Natural killer cell (primary cell): ENCODE data around the gene CRTC1. TPM values are rescaled to one million over a fixed set of nuclear protein-coding genes. Genes with fewer than 3 reads are reported as not detected.
A peak's percentile ranks its signal among the peaks of the same experiment; 100 is the strongest.

Experiments used
- ATAC-seq, 3 donors: fragments of 150-1000 bp in 2 of 3; fragments of 200-7000 bp in 1 of 3; cut with Tn5 transposase; 1 replicate in 1 of 3; 2 replicates in 2 of 3; pipeline ENCODE4 v1.10.0; 2021; ENCODE audit warnings: mild to moderate bottlenecking in 2 of 3, moderate library complexity in 2 of 3
- DNase-seq, 2 donors: peaks; one replicate each; pipeline versions ENCODE4 v3.0.0 to v3.0.0-alpha.2; 2013 to 2021; ENCODE audit warnings: mixed read lengths in 1 of 2
- H3K27ac ChIP-seq: one replicate; pipeline ENCODE4 v1.5.1; 2013; ENCODE audit warnings: mild to moderate bottlenecking, low read length
- H3K27me3 ChIP-seq: one replicate; pipeline ENCODE4 v1.6.1; 2013; ENCODE audit warnings: low read length; ENCODE audit not compliant: control insufficient read depth, insufficient read depth
- H3K36me3 ChIP-seq: one replicate; pipeline ENCODE4 v1.6.1; 2013; ENCODE audit warnings: low read length; ENCODE audit not compliant: control insufficient read depth, insufficient read depth
- H3K4me1 ChIP-seq: one replicate; pipeline ENCODE4 v1.6.1; 2013; ENCODE audit warnings: low read length; ENCODE audit not compliant: control insufficient read depth, insufficient read depth
- H3K4me3 ChIP-seq: one replicate; pipeline ENCODE4 v1.5.1; 2013; ENCODE audit warnings: low read length
- H3K9me3 ChIP-seq: one replicate; pipeline ENCODE4 v1.6.1; 2013; ENCODE audit warnings: low read length; ENCODE audit not compliant: control insufficient read depth, insufficient read depth
- H3K27ac Mint-ChIP-seq, 2 donors: one replicate each; pipeline ENCODE4 v1.8.0; 2022; ENCODE audit warnings: mild to moderate bottlenecking in 2 of 2, mixed read lengths in 2 of 2, moderate library complexity in 1 of 2
- H3K27me3 Mint-ChIP-seq, 2 donors: one replicate each; pipeline ENCODE4 v1.8.0; 2022; ENCODE audit warnings: low read depth in 2 of 2, mixed read lengths in 2 of 2
- H3K36me3 Mint-ChIP-seq: one replicate; pipeline ENCODE4 v1.8.0; 2022; ENCODE audit warnings: mixed read lengths
- H3K4me1 Mint-ChIP-seq, 2 donors: one replicate each; pipeline ENCODE4 v1.8.0; 2022; ENCODE audit warnings: mixed read lengths in 2 of 2
- H3K4me3 Mint-ChIP-seq: one replicate; pipeline ENCODE4 v1.8.0; 2022; ENCODE audit warnings: mild to moderate bottlenecking, moderate library complexity, mixed read lengths
- H3K9me3 Mint-ChIP-seq, 2 donors: one replicate each; pipeline ENCODE4 v1.8.0; 2022; ENCODE audit warnings: mixed read lengths in 2 of 2
- CTCF ChIP-seq: fragments of 200-600 bp; IDR thresholded peaks from one replicate; pipeline ENCODE4 v1.8.0; 2022; ENCODE audit warnings: antibody characterized with exemption
- WGBS: methylation state at CpG from one replicate; pipeline ENCODE4 v1.1.7; 2013; ENCODE audit warnings: missing lambda C conversion rate; ENCODE audit not compliant: insufficient coverage; 5-methylcytosine and 5-hydroxymethylcytosine counted together
- intact Hi-C: fragments of 100-400 bp; cut with micrococcal nuclease; formaldehyde crosslinking; loops from one replicate; pipeline ENCODE4 v1.14.2; 2022
- total RNA-seq, 4 donors: library from RNA; stranded (reverse); fragments of 120-200 nt in 1 of 4; gene quantifications; one replicate each; pipeline versions ENCODE4 v1.2.3 to v1.2.4, GENCODE V29; 2013 to 2022

CRTC1 gene
- total RNA-seq, 3 donors from 2014 or later (not counting 1 experiment from before 2014, with no cell fraction given): 14.1 to 17.0 (median 14.3) TPM

- H3K27ac Mint-ChIP-seq: peak overlapping the region in 1 of 2 donors; percentile 47
- DNase-seq (no peak), ATAC-seq (peak in 1 of 3 donors; percentile 14)
- Histone ChIP-seq H3K4me3 (no peak overlapping the region), H3K27me3 (peaks cover 47% of the 10 kb centered on the region), H3K27ac (no peak overlapping the region), H3K9me3 (no peaks in the 10 kb centered on the region), H3K4me1 (peaks cover 49% of the 10 kb centered on the region), H3K36me3 (no peaks in the 10 kb centered on the region)
- peaks cover 40 to 67% of the 10 kb centered on the region in 2 donors for H3K27me3 Mint-ChIP-seq
- H3K4me1 Mint-ChIP-seq: peaks cover 21 to 46% of the 10 kb centered on the region in 2 donors
- no peaks in the 10 kb centered on the region for H3K9me3 Mint-ChIP-seq
- H3K36me3 Mint-ChIP-seq: no peaks in the 10 kb centered on the region
- TF ChIP-seq CTCF: no peak
- intact Hi-C loops: no loop called here
- WGBS: 6% methylated on average over 64 of the region's 68 CpGs
- H3K4me3 Mint-ChIP-seq: peak overlapping the region; percentile 68
These were observed 105.3 kb downstream of the CRTC1 start for GRCh38 chr19:18788529-18789421.

- Mint-ChIP-seq H3K9me3 (no peaks in the 10 kb centered on the region), H3K4me1 (peaks cover 21 to 41% of the 10 kb centered on the region in 2 donors), H3K27ac (peak overlapping the region in 1 of 2 donors; percentile 47), H3K4me3 (peak overlapping the region; percentile 68), H3K27me3 (peaks cover 44 to 67% of the 10 kb centered on the region in 2 donors), H3K36me3 (no peaks in the 10 kb centered on the region)
- no peak overlapping the region for H3K27ac ChIP-seq
- ATAC-seq (no peak), DNase-seq (no peak)
- peaks cover 48% of the 10 kb centered on the region for H3K27me3 ChIP-seq
- WGBS: 7% methylated on average over 38 of the region's 38 CpGs
- no peaks in the 10 kb centered on the region for H3K9me3 ChIP-seq
- peaks cover 49% of the 10 kb centered on the region for H3K4me1 ChIP-seq
- H3K36me3 ChIP-seq: no peaks in the 10 kb centered on the region
- H3K4me3 ChIP-seq: no peak overlapping the region
- TF ChIP-seq CTCF: no peak
- intact Hi-C loops: no loop called here
These were observed 106.0 kb downstream of the CRTC1 start for GRCh38 chr19:18789422-18789869.

- Mint-ChIP-seq H3K4me3 (peak overlapping the region; percentile 78), H3K4me1 (peaks cover 21 to 37% of the 10 kb centered on the region in 2 donors), H3K36me3 (no peaks in the 10 kb centered on the region), H3K27ac (peak overlapping the region in 1 of 2 donors; percentile 47), H3K27me3 (peaks cover 44 to 65% of the 10 kb centered on the region in 2 donors), H3K9me3 (no peaks in the 10 kb centered on the region)
- Histone ChIP-seq H3K4me3 (no peak overlapping the region), H3K9me3 (no peaks in the 10 kb centered on the region), H3K27me3 (peaks cover 48% of the 10 kb centered on the region), H3K36me3 (no peaks in the 10 kb centered on the region), H3K4me1 (peaks cover 45% of the 10 kb centered on the region), H3K27ac (no peak overlapping the region)
- peak in 1 of 2 donors; percentile 50 for DNase-seq
- ATAC-seq: peak in 1 of 3 donors; percentile 22
- TF ChIP-seq CTCF: no peak
- intact Hi-C loops: no loop called here
- 3% methylated on average over 62 of the region's 65 CpGs for WGBS
These were observed 106.5 kb downstream of the CRTC1 start for GRCh38 chr19:18789883-18790565.
